RWPE2 (cell line): Measurements from ENCODE around the gene RNF217.
"Not testable (repeated sequence)": the region's sequence is repeated elsewhere in the genome, so short reads cannot be mapped to it uniquely, and the experiment has no call there.

Experiments
- ATAC-seq: fragments of 200-7000 bp; cut with Tn5 transposase; 3 replicates; pipeline ENCODE4 v1.9.1; 2021; ENCODE audit warnings: low read depth
- DNase-seq: peaks from one replicate; pipeline ENCODE4 v3.0.0-alpha.2; 2020; ENCODE audit warnings: low spot score
- H3K27ac ChIP-seq: fragments of 450-650 bp; 2 replicates; pipeline ENCODE4 v1.5.1; 2017; ENCODE audit warnings: mild to moderate bottlenecking; ENCODE audit not compliant: poor library complexity, severe bottlenecking
- H3K27me3 ChIP-seq: fragments of 250-450 bp; sonication (Bioruptor Pico); 2 replicates; pipeline ENCODE4 v1.5.1; 2021; ENCODE audit warnings: mild to moderate bottlenecking, moderate library complexity; ENCODE audit not compliant: insufficient read depth, poor library complexity, severe bottlenecking
- H3K36me3 ChIP-seq: fragments of 250-450 bp; sonication (Bioruptor Pico); 2 replicates; pipeline ENCODE4 v1.5.1; 2020; ENCODE audit warnings: low read depth, mild to moderate bottlenecking, moderate library complexity
- H3K4me1 ChIP-seq: fragments of 250-450 bp; sonication (Bioruptor Pico); 2 replicates; pipeline ENCODE4 v1.5.1; 2021; ENCODE audit warnings: mild to moderate bottlenecking, moderate library complexity; ENCODE audit not compliant: insufficient read depth, poor library complexity, severe bottlenecking
- H3K4me3 ChIP-seq: fragments of 250-450 bp; sonication (Bioruptor Pico); 2 replicates; pipeline ENCODE4 v1.5.1; 2021; ENCODE audit warnings: mild to moderate bottlenecking, moderate library complexity; ENCODE audit not compliant: severe bottlenecking
- H3K9me3 ChIP-seq: fragments of 250-450 bp; sonication (Bioruptor Pico); 2 replicates; pipeline ENCODE4 v1.5.1; 2021; ENCODE audit warnings: mild to moderate bottlenecking, moderate library complexity; ENCODE audit not compliant: severe bottlenecking
- TF ChIP-seq, protein P1 (sequence below): fragments of 450-650 bp; IDR thresholded peaks from one replicate; pipeline ENCODE4 v1.5.1; 2017; ENCODE audit warnings: mild to moderate bottlenecking, moderate library complexity; ENCODE audit not compliant: poor library complexity, severe bottlenecking

The RNF217 gene

GRCh38 chr6:125066964-125067363, 104.7 kb downstream of the RNF217 start:
- H3K9me3 ChIP-seq, result no peaks in the 10 kb centered on the region
- H3K27me3 ChIP-seq, result no peaks in the 10 kb centered on the region
- H3K27ac ChIP-seq, result no peak overlapping the region
- no peak overlapping the region for H3K4me3 ChIP-seq
- DNase-seq, result no peak
- ATAC-seq, result peak; percentile 80
- peaks cover 13% of the 10 kb centered on the region for H3K4me1 ChIP-seq
- TF ChIP-seq, protein P1, sequence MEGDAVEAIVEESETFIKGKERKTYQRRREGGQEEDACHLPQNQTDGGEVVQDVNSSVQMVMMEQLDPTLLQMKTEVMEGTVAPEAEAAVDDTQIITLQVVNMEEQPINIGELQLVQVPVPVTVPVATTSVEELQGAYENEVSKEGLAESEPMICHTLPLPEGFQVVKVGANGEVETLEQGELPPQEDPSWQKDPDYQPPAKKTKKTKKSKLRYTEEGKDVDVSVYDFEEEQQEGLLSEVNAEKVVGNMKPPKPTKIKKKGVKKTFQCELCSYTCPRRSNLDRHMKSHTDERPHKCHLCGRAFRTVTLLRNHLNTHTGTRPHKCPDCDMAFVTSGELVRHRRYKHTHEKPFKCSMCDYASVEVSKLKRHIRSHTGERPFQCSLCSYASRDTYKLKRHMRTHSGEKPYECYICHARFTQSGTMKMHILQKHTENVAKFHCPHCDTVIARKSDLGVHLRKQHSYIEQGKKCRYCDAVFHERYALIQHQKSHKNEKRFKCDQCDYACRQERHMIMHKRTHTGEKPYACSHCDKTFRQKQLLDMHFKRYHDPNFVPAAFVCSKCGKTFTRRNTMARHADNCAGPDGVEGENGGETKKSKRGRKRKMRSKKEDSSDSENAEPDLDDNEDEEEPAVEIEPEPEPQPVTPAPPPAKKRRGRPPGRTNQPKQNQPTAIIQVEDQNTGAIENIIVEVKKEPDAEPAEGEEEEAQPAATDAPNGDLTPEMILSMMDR, result no peak
- H3K36me3 ChIP-seq, result peaks cover 10% of the 10 kb centered on the region

GRCh38 chr6:125067552-125067951, 105.3 kb downstream of the RNF217 start:
- ATAC-seq (peak; percentile 38; the same call in 1 of the 3 replicates), DNase-seq (no peak)
- Histone ChIP-seq H3K9me3 (no peaks in the 10 kb centered on the region), H3K27me3 (no peaks in the 10 kb centered on the region), H3K4me1 (peaks cover 13% of the 10 kb centered on the region), H3K27ac (no peak overlapping the region), H3K36me3 (peaks cover 5% of the 10 kb centered on the region), H3K4me3 (no peak overlapping the region)
- TF ChIP-seq, protein P1, result no peak

- Histone ChIP-seq H3K4me1 (no peaks in the 10 kb centered on the region), H3K27ac (no peak overlapping the region), H3K4me3 (no peak overlapping the region), H3K27me3 (no peaks in the 10 kb centered on the region), H3K36me3 (peaks cover 24% of the 10 kb centered on the region), H3K9me3 (no peaks in the 10 kb centered on the region)
- TF ChIP-seq, protein P1, result no peak
- ATAC-seq, result no peak
- DNase-seq, result no peak
Measured at GRCh38 chr6:125073071-125073470, 110.8 kb downstream of the RNF217 start.

- Histone ChIP-seq H3K36me3 (peaks cover 24% of the 10 kb centered on the region), H3K27ac (no peak overlapping the region), H3K9me3 (no peaks in the 10 kb centered on the region), H3K4me1 (no peaks in the 10 kb centered on the region), H3K27me3 (no peaks in the 10 kb centered on the region), H3K4me3 (no peak overlapping the region)
- DNase-seq (no peak), ATAC-seq (no peak)
- TF ChIP-seq, protein P1, result no peak
Measured at GRCh38 chr6:125074120-125074519, 111.9 kb downstream of the RNF217 start.

- not testable (repeated sequence) for H3K9me3 ChIP-seq, H3K27ac ChIP-seq, H3K4me3 ChIP-seq, ATAC-seq, DNase-seq, H3K4me1 ChIP-seq, H3K27me3 ChIP-seq
- peaks cover 30% of the 10 kb centered on the region for H3K36me3 ChIP-seq
Measured at GRCh38 chr6:125075073-125075472, 112.8 kb downstream of the RNF217 start.
